GM18951 (cell line): ENCODE results near the gene SMIM24.

ENCODE experiments used
- POLR2A ChIP-seq: IDR thresholded peaks from 4 replicates; pipeline ENCODE4 v1.6.1; 2011; ENCODE audit warnings: mild to moderate bottlenecking; ENCODE audit not compliant: insufficient read length, insufficient read depth; ENCODE audit errors: extremely low read depth
- in situ Hi-C: fragments of 300-500 bp; cut with MboI; formaldehyde crosslinking; loops from one replicate; pipeline ENCODE4 v1.12.0; 2022; ENCODE audit warnings: low sequenced_read_pairs, mixed read lengths, inconsistent platforms; ENCODE audit not compliant: unreplicated experiment

The SMIM24 gene

DNA sequence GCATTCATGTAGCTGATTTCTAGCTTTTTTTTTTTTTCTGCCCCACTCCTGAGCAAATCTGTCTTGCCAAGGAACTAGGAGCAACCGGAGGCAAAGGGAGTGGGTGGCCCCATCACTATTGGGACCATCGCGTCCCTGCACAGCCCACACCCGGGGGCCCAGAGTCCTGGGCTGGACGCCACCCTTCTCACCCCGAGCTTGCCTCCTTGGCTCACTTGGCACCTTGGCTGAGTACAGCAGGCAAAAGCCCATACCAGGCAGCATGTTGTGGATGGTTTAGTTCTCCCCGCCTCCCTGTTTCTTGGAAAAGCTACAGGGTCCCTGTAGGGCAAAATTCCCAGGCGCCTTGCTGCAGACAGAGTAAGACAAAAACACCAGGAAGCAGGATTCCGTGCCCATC is 13.7 kb downstream of the SMIM24 start:
- in situ Hi-C loops, result no loop called here
- no peak for TF ChIP-seq POLR2A

DNA sequence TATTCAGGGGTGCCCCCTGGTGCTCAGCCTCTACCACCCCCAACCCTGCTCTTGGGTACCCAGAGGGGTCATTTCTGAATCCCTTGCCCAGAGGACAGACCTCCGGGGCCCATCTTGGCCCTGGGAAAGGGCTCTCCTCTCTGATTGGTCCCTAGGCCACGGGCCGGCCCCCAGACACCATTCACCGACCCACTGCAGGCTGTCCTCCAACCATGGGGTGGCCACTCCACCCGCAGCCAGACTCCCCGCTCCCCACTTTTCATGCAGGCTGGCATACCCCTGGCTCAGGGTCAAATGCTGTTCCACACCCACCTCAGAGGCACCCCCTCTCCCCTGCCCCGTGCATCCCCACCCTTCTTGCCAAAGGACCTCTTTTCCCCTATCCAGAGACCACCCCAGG is 14.8 kb downstream of the SMIM24 start:
- in situ Hi-C loops, result no loop called here
- TF ChIP-seq POLR2A, result no peak

DNA sequence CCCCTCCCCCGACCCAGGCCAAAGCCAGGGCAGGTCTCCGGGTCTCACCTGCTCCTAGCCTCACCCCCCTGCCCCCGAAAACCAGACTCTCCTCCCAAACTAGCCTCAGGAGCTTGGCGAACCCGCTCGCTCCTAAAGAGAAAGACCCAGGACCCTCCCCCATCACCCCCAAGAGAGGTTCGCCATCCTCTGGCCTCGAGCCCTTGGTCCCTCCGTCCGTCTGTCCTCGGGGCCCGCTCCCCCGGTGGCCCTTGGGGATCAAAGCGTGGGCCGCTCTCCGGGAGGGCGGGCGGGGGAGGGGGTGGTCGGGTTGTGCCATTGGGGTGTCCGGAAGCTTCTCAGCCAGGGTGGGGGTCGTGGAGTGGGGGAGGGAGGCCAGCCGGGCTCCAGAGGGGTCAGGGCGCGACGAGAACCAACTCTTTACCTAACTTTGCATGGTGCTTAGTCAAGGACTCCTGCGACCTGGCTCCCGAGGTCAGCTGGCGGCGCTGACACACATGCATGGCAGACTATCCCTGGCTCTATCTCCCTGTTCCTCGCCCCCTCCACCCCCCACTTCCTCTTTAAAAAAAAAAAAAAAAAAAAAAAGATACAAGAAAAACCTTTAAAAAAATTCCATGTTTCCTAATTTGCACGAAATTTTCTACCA is 15.6 kb downstream of the SMIM24 start:
- in situ Hi-C loops, result no loop called here

DNA sequence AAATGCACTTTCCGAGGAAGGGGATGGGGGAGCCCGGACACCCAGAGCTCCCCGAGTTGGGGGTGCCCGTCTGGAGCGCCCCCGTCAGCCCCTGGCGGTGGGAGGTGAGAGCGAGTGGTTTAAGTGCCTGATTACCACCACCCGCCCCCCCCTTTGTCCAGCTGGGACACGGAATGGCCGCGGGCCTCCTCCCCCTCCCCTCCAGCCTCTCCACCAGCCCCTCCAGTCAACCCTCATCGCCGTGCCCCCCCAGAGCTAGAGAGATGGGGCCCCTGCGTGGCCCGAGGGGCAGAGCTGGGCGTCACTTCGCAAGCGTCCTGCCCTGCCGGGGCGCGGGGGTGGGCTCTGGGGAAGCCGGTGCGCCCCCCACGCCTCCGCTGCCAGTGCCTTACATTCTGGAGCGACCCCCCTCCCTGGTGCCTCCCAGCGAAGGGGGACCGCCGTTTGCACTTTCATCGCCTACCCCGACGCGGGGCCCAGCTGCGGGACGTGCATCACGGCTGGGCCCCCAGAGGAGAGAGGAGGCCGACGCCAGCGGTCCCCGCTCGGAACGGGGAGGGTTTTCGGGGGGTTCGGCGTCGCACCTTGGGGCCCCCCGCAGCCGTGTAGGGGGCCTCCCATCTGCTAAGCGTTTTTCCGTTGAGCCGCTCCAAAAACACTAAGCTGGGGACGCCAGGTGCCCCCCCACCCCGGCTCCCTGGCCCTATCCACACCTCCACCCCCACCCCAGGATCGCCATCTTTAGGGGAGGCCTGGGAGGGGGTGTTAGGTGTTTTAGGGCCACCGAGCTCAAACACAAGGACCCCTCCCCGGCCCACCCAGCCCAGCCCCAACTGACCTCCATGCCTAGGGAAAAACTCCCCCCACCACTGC is 16.4 kb downstream of the SMIM24 start:
- no peak for TF ChIP-seq POLR2A
- in situ Hi-C loops, result no loop called here

More for the DNA sequence above, 15.6 kb downstream of the SMIM24 start:
- no peak for TF ChIP-seq POLR2A

GRCh38 chr19:3462991-3463713 is 17.2 kb downstream of the SMIM24 start:
- no peak for TF ChIP-seq POLR2A
- in situ Hi-C loops, result no loop called here

- in situ Hi-C loops, result no loop called here
- no peak for TF ChIP-seq POLR2A
Observed at GRCh38 chr19:3459965-3460582, 20.3 kb downstream of the SMIM24 start.

DNA sequence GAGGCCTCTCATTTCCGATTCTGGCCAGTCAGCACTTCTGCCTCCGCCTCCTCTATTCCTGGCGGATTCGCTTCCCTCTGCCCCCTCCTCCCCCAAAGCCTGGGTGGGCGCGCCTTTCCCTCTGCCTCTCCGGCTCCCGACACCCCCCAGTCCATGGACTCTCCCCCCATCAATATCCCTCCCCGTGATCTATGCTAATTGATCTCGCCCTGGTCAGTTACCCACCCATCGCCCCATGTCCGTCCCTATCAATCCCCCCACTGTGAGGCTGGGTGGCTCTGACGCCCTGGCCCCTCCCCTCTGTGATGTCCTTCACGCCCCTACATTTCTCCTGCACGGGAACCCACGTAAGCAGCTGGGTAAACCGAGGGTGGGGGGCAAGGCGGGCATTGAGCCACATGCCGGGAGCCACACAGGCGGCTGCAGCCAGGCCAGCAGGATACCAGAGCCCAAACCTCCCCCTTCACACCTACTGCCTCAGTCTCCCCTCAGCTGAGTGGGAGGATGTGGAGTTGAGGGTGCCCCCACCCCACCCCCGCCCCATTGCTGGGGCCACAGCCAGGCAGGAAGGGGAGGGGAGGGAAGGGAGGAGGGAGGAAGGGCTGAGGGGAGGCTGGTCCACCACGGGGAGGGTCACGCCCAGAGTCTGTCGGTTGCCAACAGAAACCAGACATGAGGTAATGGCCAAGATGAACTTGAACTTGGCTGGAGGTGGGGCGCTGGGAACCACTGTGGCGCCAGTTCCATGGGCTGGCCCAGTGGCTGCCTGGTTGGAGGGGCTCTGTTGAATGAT is 21.0 kb downstream of the SMIM24 start:
- in situ Hi-C loops, result no loop called here
- TF ChIP-seq POLR2A, result no peak

GRCh38 chr19:3458229-3459088 is 21.9 kb downstream of the SMIM24 start:
- TF ChIP-seq POLR2A, result no peak
- in situ Hi-C loops, result no loop called here

DNA sequence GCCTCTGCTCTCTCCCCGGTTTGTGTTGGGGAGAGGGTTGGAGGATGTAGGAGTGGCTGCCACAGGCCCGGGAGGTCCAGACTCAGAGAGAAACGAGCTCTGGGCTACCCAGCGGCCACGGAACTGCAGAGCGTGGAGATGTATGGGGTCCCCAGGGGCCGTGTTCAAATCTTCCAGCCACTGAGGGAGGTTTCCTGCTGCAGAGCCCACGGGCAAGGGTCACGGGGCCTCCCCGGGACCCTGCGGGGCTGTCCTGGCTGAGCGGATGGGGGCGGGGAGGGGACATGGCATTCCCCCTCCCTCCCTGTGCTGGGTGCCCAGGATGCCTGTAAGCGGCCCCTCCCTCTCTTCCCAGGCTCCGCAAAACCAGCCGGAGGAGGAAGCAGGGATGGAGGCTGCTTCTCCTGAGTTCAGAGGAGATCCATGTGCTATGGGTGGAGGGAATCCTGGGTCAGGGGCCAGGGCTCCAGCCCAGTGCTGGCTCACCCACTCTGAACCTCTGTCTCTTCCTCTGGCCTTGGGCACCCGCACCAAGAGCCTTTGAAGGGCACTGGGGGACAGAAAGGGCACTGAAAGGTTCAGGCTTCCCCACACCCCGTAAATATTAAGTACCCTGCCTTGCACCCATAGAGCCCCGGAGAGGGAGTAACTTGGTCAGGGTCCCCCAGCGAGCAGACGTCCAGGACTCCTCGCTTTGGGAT is 22.6 kb downstream of the SMIM24 start:
- TF ChIP-seq POLR2A, result no peak
- in situ Hi-C loops, result no loop called here

- in situ Hi-C loops, result no loop called here
- TF ChIP-seq POLR2A, result no peak
Observed at GRCh38 chr19:3456925-3457527, 23.3 kb downstream of the SMIM24 start.

DNA sequence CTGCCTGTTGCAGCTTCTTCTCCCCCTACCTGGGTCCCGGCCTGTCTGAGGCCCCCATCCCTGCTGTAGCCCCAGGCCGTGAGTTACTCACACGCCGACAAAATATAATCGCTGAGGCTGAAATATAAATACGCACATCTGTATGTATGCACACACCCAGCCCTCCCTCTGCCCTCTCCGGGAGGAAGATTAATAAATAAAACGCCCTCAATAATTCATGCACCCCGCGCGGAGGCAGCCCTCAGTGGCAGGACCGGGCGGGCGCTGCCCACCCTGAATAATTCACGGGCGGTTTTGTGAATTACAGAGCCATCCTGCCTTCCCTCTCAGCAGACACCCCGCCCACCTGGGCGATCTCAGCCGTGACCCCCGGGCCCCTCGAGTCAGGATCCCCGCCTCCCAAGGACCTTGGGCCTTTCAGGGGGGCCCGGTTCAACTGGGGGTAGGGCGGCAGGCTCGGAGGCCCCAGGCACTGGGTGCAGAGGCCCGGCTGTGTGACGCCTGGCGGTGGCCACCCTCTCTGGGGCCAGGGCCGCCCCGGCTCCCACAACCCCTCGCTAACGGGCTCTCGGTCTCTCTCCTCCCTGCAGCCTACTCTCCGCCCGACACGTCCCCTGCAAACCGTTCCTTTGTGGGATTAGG is 24.2 kb downstream of the SMIM24 start:
- no peak for TF ChIP-seq POLR2A
- in situ Hi-C loops, result no loop called here
